Measurements from ENCODE around the gene ABCC10. TPM values are rescaled to one million over a fixed set of nuclear protein-coding genes. Genes with fewer than 3 reads are reported as not detected.

Gene ABCC10
- total RNA-seq, 4 donors from 2014 or later, result 10.8 to 23.9 (median 19.3) TPM

GRCh38 chr6:43499028-43499815 is 71.9 kb downstream of the ABCC10 start:
- Histone ChIP-seq H3K4me3 (no peak overlapping the region), H3K4me1 (peaks cover 13 to 33% (median 23%) of the 10 kb centered on the region in 3 donors), H3K27me3 (peaks cover 0 to 8% (median 0%) of the 10 kb centered on the region in 4 donors), H3K27ac (peak overlapping the region in 3 of 4 donors; percentile 16 to 39 (median 33)), H3K9me3 (no peaks in the 10 kb centered on the region), H3K36me3 (peaks cover 27 to 70% (median 35%) of the 10 kb centered on the region in 3 donors)
- intact Hi-C loops (cut with DNase I), result loop anchor here (5.0 kb wide), 1 partner anchor 47 kb away; no protein-coding TSS in a partner anchor
- TF ChIP-seq POLR2A (IDR thresholded peaks at IDR 0.05), result no peak
- no peak for TF ChIP-seq CTCF (IDR thresholded peaks at IDR 0.05)
- no peak for DNase-seq
- WGBS, 2 donors, result 63 to 86% methylated on average over 5 of the region's 12 CpGs

Small RNAs within 50 kb of the gene (small RNA-seq; reads per million reads assigned to genes)
- gene MIR6780B, result 0 reads per million in 4 donors
- gene RNU6-1113P, result 0 reads per million in 4 donors

Other genes with a start within 250 kb of the ABCC10 start
- gene CUL9, start 245.3 kb upstream of the ABCC10 start, total RNA-seq, result 10 to 100 TPM; 26.2 to 50.9 (median 32.5) TPM
- 100 to 1,000 TPM in 1 of 4 donors, 10 to 100 TPM in 3; 57.7 to 101 (median 81.5) TPM for gene DNPH1, start 198.1 kb upstream of the ABCC10 start, total RNA-seq
- gene TTBK1, start 184.1 kb upstream of the ABCC10 start, total RNA-seq, result under 1 TPM in 1 of 4 donors, not detected in 3; 0.13 TPM
- not detected for gene SLC22A7, start 129.3 kb upstream of the ABCC10 start, total RNA-seq
- under 1 TPM in 3 of 4 donors, not detected in 1; 0.38 to 0.72 (median 0.41) TPM for gene CRIP3, start 118.7 kb upstream of the ABCC10 start, total RNA-seq
- 10 to 100 TPM in 1 of 4 donors, 1 to 10 TPM in 3; 5.6 to 13.5 (median 8.1) TPM for gene ZNF318, start 57.9 kb upstream of the ABCC10 start, total RNA-seq
- 10 to 100 TPM in 2 of 4 donors, 1 to 10 TPM in 2; 8.3 to 24.8 (median 12.6) TPM for gene DLK2, start 28.0 kb downstream of the ABCC10 start, total RNA-seq
- gene TJAP1, start 50.0 kb downstream of the ABCC10 start, total RNA-seq, result 10 to 100 TPM in 3 of 4 donors, 1 to 10 TPM in 1; 9.5 to 20.2 (median 10.9) TPM
- under 1 TPM in 3 of 4 donors, not detected in 1; 0.38 to 0.83 (median 0.64) TPM for gene LRRC73, start 82.8 kb downstream of the ABCC10 start, total RNA-seq
- gene YIPF3, start 89.4 kb downstream of the ABCC10 start, total RNA-seq, result 10 to 100 TPM; 50.5 to 73.5 (median 71.8) TPM
- 10 to 100 TPM; 14.7 to 34.3 (median 25.9) TPM for gene POLR1C, start 89.5 kb downstream of the ABCC10 start, total RNA-seq
- gene XPO5, start 148.5 kb downstream of the ABCC10 start, total RNA-seq, result 10 to 100 TPM; 17.6 to 34.9 (median 26.5) TPM
- 10 to 100 TPM in 3 of 4 donors, 1 to 10 TPM in 1; 5.3 to 14.8 (median 12.4) TPM for gene POLH, start 148.6 kb downstream of the ABCC10 start, total RNA-seq
- gene GTPBP2, start 201.7 kb downstream of the ABCC10 start, total RNA-seq, result 10 to 100 TPM; 24.3 to 52.4 (median 48.6) TPM
- 10 to 100 TPM; 14.4 to 31.9 (median 22.7) TPM for gene MAD2L1BP, start 208.3 kb downstream of the ABCC10 start, total RNA-seq
- under 1 TPM in 2 of 4 donors, not detected in 2; 0.15 to 0.38 TPM for gene RSPH9, start 217.5 kb downstream of the ABCC10 start, total RNA-seq

Measured in esophagus squamous epithelium (tissue), 5 donors.